Body of pancreas (tissue), 4 donors: ENCODE data around the gene DUSP12.

Experiments used
- CTCF ChIP-seq, 7 experiments: fragments of 450-650 bp in 4 of 7; fragments of 200-600 bp in 3 of 7; sonication (generic) in 3 of 7; IDR thresholded peaks; one replicate each; pipeline ENCODE4 v1.5.1; 2016 to 2019; ENCODE audit warnings: antibody characterized with exemption in 7 of 7
- POLR2A ChIP-seq, 3 donors: fragments of 450-650 bp; IDR thresholded peaks; one replicate each; pipeline ENCODE4 v1.6.1; 2016; ENCODE audit warnings: antibody characterized with exemption in 3 of 3, mild to moderate bottlenecking in 2 of 3

GRCh38 chr1:161763522-161764098 is 14.0 kb downstream of the DUSP12 start:
- no peak for TF ChIP-seq POLR2A (IDR thresholded peaks at IDR 0.05)
- TF ChIP-seq CTCF (IDR thresholded peaks at IDR 0.05) = peak in 6 of 7 experiments; percentile 19 to 45 (median 38)
